T-helper 9 cell (primary cell): Measurements from ENCODE around the gene PANX2.

Source experiments
- DNase-seq: peaks from one replicate; pipeline ENCODE4 v3.0.0-alpha.2; 2020

Gene PANX2

DNA sequence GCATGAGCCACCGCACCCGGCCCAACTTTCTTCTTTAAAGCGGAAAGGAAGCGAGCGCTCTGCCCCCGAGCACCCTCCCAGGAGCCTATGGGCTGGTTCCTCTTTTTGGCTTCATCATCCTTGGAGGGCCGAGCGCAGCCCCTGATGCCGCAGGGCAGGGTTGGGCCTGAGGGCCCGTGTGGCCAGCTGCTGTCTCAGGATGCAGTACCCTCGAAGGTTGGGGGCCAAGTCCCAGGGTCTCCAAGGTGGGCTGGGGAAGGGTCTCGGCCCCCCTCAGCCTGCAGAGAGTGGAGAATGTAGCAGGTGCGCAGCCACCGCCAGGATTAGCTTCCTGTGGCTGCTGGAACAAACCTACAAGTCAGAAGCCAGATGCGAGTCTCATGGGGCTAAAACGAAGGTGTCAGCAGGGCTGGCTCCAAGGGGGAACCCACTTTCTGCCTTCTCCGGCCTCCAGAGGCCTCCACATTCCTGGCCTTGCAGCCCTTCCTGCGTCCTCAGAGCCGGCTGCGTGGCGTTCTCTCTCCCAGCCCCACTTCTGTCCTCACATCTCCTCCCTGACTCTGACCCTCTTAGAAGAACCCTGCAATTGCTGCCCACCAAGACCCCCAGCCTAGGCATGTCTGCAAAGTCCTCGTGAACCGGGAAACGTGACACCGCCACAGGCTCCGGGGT is 2.9 kb downstream of the PANX2 start:
- DNase-seq: no peak

GRCh38 chr22:50173983-50174355 is 3.4 kb downstream of the PANX2 start:
- DNase-seq: no peak

GRCh38 chr22:50174382-50175190 is 4.1 kb downstream of the PANX2 start:
- DNase-seq: no peak

DNA sequence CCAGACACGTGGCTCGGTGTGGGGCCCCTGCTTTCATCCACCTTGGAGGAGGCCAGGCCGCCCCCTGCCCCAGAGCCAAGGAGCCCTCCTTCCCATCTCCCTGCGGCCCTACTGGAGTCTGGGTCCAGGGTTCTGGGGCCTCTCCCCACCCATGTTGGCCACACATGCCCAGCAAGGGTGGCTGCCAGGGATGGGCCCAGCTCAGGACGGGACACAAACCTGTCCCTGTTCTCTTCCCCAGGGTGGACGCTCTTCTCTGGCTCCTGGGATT is 4.6 kb downstream of the PANX2 start:
- no peak for DNase-seq

GRCh38 chr22:50175921-50176849 is 5.7 kb downstream of the PANX2 start:
- no peak for DNase-seq

DNA sequence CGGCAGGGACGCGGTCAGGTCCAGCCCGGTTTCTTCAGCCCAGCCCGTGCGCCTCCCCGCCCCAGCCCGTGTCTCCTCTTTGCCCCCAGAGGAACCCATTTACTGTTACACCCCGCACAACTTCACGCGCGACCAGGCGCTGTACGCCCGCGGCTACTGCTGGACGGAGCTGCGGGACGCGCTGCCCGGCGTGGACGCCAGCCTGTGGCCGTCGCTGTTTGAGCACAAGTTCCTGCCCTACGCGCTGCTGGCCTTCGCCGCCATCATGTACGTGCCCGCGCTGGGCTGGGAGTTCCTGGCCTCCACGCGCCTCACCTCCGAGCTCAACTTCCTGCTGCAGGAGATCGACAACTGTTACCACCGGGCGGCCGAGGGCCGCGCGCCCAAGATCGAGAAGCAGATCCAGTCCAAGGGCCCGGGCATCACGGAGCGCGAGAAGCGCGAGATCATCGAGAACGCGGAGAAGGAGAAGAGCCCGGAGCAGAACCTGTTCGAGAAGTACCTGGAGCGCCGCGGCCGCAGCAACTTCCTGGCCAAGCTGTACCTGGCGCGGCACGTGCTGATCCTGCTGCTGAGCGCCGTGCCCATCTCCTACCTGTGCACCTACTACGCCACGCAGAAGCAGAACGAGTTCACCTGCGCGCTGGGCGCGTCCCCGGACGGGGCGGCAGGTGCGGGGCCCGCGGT is 6.5 kb downstream of the PANX2 start:
- no peak for DNase-seq

- DNase-seq: no peak
These were observed 7.3 kb downstream of the PANX2 start for GRCh38 chr22:50177537-50178470.

DNA sequence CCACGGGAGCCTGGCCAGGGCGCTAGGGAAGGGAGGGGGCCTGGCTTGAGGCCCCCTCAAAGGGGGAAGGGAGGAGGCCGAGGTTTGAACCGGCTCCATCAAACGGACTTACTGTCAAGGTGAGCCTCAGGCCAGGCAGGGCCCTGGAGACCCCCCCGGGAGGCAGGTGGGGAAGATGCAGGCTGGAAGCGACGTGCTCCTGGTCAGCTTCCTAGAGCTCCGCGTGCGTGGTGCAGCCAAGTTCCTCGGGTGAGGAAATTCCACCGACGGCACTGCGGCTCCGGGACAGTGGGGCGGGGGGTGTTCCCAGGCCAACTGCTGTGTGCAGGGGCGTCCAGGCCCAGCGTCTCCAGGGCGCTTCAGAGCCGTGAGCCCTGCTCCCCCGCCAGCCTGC is 7.9 kb downstream of the PANX2 start:
- DNase-seq: no peak

GRCh38 chr22:50178871-50179869 is 8.6 kb downstream of the PANX2 start:
- DNase-seq: no peak

- no peak for DNase-seq
These were observed 9.6 kb downstream of the PANX2 start for GRCh38 chr22:50179937-50180726.

GRCh38 chr22:50180727-50181521 is 10.4 kb downstream of the PANX2 start:
- no peak for DNase-seq

GRCh38 chr22:50182176-50183081 is 11.9 kb downstream of the PANX2 start:
- no peak for DNase-seq

DNA sequence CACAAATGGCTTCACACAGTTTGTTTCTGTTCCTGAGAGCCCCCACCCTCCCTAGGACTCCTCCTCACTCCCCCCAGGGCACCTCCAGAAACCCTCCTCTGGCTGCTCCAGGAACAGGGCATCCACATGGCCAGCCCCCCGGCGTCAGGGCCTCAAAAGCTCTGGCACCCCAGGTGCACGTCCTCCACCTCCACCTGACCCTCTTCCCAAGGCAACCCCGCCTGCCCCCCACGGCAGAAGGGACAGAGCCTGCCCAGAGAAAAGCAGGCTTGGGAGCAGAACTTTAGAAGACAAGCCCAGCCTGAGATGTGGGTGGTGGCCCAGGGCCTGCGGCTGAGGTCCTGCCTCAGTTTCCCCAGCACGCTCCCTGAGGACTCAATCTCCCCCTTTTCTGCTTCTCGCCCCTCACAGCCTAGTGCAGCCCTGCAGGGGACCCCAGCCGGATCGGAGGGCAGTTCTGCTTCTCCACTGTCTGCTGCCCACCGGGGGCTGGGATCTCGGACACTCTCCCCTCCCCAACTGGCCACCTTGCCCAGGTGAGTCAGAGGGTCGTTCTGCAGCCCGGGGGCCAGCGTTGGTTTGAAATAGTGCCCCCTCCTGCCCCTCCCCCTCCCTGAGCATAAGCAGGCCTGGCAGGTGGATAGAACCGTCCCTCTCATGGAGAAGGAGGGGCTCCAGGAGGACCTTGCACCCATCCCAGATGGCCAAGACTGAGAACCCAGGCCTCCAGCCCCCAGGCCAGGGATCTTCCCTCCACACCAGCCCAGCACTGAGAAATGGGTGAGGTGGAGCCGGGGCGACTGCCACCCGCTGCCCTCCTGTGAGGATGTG is 12.8 kb downstream of the PANX2 start:
- no peak for DNase-seq

- DNase-seq: no peak
These were observed 13.7 kb downstream of the PANX2 start for GRCh38 chr22:50184004-50184901.

GRCh38 chr22:50184902-50185374 is 14.4 kb downstream of the PANX2 start:
- no peak for DNase-seq
